CD1c-positive myeloid dendritic cell (primary cell): ENCODE results near the gene NEK9.

Source experiments
- DNase-seq: peaks from one replicate; pipeline ENCODE4 v3.0.0-alpha.2; 2016; ENCODE audit errors: extremely low spot score

Gene NEK9

DNA sequence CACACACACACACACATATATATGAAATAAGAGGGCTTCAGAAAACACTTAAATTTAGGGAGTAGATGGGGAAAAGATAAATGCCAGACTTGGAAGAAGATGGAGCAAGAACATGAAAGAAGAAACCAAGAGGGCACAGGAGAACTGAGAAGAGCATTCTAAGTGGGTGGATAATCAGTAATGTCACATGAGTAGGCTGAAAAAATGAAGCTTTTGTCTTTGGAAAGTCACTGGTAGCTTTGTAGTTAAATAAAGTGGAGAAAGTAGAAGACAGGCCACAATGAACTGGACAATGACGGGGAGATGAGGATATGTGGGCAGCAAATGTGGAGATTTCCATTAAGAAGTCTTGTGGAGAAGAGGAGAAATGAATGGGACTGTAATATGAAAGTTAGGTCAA lies 59.6 kb downstream of the NEK9 start:
- DNase-seq, result peak; percentile 47

DNA sequence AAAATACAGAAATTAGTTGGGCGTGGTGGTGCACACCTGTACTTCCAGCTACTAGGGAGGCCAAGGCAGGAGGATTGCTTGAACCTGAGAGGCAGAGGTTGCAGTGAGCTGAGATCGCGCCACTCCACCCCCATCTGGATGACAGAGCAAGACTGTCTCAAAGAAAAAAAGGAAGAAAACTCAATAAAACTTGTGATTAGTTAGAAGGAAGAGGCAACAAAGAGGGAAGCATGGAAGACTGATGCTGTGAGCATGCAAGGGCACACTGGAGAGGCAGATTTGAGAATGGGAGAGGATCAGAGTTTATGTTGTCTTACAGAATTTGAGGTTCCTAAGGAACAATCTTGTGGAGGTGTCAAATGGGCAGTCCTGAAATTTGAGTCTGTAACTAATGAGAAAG lies 60.2 kb downstream of the NEK9 start:
- DNase-seq, result peak; percentile 64

DNA sequence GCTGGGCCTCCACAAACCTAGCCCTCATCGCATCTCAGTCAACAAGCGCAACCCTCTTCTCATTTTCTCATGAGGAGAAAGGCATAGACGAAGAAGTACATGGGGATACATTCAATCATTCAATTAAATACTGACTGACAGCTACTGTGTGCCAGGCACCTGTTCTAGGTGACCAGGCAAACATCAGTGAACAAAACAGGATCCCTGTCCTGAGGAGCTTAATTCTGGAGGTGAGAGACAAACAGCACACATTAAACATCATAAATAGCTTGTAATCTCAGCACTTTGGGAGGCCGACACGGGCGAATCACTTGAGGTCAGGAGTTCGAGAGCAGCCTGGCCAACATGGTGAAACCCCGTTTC lies 62.7 kb downstream of the NEK9 start:
- no peak for DNase-seq

DNA sequence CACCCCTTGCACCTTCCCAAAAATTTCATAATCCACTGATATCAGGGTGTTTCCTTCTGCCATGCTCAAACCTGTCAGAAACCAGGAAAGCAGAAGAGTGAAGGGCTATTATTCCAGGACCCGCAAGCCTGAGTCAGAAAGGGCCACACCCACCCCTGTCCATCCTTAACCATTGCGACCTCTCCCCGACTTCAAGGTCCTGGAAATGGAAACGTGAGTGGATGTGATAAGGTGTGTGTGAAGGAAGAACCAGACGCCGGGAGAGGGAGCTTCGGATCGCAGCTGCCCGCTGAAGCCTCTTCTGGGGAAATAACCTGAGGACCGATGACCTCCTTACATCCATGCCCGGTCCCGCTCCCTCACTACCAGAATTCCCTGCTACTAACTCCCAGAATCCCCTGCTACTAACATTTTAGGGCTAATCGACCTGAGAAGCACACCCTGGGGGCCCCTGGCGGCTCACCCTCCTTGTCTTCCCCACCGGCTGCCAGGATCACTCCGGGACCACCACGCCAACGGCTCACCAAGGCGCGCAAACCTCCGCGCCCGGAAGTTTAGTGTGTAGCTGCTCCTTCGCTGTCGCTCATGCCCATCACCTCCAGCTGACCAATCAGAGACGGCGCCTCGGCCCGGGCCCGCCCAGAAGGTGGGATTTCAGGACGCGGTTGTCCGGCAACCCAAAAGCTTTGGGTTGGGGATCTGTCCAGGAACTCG lies 63.2 kb downstream of the NEK9 start, which contains the start of gene ACYP1:
TSS of gene ACYP1 (minus strand) at position 534 of the 714 bp plus-strand sequence. CDS start at position 63, 471 bp downstream.
- DNase-seq, result peak; percentile 93

DNA sequence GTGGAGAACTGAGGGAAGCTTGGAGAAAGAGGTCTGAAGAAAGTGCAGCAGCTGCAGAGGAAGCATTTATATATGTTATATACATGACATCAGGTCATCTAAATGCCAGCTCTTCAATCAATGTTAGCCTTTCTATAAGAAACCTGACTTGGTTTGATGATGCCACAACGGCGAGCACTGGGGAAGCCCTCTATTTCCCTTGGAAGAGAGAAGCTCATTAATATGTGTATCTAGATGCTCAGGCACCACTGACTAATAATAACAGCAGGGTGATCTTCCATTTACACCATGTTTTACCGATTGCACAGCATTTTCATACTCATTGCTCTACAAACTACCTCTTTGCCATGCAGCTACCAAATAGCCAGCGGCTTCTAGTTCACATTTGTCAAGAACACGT lies 63.8 kb downstream of the NEK9 start:
- DNase-seq, result no peak

DNA sequence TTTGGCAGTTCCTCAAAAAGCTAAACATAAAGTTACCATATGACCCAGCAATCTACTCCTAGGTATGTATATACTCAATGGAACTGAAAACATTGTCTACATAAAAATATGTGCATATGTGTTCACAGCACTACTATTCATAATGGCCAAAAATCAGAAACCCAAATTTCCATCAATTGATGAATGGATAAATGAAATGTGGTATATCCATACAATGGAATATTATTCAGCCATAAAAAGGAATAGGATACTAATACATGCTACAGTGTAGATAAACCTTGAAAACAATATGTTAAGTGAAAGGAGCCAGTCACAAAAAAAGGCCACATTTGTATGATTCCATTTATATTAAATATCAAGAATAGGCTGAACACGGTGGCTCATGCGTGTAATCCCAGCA lies 66.4 kb downstream of the NEK9 start:
- DNase-seq, result no peak

DNA sequence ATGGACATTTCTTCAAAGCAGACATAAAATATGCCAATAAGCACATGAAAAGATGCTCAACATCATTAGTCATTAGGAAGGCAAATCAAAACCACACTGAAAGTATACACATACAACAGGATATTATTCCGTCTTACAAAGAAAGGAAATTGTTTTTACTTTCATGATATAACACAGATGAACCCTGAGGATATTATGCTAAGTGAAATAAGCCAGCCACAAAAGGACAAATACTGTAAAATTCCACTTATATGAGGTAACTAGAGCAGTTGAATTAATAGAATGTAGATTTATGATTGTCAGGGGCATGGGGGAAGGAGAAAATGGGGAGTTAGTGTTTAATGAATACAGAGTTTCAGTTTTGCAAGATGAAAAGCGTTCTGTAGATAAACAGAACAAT lies 67.2 kb downstream of the NEK9 start:
- no peak for DNase-seq

DNA sequence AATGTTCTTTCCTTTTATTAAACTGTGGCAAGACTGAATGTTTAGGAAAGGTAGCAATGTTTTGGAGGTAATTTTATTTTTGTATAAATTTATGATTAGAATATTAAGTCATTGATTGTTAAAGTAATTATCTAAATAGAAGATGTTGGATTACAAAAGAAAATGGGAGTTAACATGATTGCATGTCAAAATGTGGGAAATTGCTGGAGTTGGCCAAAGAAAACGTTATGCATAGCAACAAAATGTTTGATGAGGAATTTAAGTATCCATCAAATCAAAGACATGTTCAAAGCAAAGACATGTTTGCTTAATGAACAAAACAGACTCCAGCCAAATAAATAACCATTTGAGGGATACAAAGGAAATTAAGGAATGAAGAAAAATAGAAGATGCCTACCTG lies 72.4 kb downstream of the NEK9 start:
- DNase-seq, result no peak

DNA sequence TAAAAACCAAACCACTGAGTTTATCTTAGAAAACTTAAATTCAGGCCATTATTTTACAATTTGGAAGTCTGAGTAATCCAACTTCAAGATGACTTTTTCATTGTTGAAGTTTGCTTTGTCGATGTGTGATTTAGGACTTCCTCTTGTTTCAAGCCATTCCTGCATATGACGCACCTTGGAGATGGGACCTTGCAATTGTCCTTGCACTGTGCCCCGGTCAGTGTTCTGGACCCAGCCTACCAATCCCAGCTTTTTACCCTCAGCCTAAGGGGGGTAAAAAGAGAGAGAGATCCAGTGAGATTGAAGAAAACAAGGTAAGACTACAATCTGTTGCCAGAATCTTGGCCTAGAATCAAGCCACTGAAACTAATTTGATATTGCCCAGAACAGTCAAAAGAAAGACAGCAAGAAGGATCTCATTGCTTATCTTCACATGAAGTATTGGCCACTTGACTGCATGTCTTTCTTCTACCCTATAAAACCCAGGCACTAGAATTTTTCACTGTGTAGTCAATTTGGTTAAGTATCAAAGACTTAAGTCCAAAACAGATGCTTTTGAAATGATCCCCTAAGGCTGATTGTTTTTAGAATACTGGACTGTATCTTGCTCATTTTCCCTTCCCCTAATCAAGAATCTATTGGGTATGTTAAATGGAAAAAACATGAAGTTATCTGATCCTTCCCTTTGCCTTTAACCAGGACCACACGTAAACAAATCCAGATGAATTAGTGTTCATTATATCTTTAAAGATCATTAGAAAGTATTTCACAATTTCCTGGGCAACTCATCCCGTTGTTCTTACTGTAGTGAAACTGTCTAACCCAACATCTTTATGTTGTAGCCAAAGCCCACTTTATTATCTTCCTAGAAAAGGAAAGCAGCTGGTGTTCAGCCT lies 73.2 kb downstream of the NEK9 start:
- no peak for DNase-seq

DNA sequence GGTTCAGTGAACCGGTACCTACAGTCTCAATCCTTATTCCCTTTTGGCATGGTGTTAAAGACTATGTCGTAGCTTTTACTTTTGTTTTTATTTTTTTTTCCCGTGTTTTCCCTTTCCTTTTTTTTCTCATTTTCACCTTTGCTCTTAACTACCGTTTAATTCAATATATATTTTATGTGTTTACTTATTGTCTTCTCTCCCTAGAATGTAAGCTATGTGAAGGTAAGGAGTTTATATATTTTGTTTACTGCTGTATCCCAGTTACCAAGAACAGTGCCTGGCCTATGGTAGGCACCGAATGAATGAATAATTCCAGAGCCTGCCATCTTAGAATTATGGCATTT lies 75.3 kb downstream of the NEK9 start:
- no peak for DNase-seq

DNA sequence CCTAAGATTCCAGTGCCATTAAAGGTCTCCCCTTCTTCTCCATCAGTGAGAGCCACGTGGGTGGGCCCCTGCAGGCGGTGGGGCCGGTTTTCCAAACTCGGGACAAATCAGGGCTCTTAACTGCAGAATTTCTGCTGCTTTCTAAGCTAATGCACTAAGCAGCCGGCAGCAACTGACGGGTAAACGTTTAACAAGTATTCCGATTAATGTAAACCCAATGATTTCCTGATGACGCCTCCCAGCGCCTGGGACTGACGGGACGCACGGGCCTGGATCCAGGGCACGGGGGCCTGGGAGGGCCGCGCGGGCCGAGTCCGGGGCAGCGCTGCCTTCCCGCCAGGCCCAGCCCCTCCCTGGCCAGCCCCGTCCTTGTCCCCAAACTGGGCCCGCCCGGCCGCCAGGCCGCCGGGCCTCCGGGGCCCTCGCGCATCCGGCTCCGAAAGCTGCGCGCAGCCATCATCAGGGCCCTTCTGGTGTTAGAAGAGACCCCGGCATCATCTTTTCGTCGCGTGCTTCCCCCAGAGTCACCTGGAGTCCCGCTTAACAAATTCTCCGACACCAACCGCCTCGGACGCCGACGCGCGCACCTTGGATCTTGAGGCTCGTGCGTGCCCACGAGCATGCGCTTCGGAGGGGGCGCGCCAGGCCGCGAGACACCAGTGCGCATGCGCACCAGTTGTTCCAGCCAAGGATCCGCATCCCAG lies 75.8 kb downstream of the NEK9 start, which contains the start of gene MLH3:
TSS of gene MLH3 (minus strand) at position 616 of the 704 bp plus-strand sequence. CDS start 1,812 bp downstream, outside the sequence.
- peak; percentile 90 for DNase-seq

DNA sequence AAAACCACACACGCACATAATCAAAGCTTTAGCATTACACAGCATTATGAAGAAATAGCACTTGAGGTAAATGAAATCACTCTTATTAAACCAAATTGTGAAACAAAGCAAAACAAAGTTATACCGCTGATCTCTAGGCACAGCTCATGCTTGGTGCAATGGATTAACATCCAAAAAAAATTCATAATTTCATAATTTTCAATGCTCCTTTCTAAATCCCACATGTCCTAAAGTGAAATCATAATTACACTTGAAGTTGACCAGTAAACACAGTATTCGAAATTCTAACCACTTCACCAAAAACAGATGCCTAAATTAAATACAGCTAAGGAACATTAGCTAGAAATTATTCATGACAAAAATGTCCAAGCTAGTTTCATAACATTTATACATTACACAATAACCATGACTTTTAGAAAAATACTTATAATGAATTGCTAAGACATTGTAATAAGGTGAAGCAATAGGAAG lies 77.1 kb downstream of the NEK9 start:
- peak; percentile 23 for DNase-seq

DNA sequence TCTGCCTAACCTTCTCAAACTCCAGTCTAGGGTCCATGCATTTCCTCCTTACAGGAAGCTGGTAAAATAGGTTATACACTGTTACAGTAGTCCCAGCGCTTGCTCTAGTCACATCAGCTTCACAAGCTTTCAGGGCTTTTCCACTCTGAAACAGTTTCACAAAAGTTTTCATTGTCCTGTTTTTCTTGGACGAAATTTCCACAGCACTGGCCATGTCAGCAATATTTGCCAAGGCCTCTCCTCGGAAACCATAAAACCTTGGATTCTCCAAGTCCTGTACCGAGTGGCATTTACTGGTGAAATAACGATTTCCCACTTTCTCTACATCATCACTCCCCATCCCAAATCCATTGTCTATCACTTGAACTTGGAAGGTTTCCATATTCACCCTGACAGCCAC lies 77.7 kb downstream of the NEK9 start:
- no peak for DNase-seq

DNA sequence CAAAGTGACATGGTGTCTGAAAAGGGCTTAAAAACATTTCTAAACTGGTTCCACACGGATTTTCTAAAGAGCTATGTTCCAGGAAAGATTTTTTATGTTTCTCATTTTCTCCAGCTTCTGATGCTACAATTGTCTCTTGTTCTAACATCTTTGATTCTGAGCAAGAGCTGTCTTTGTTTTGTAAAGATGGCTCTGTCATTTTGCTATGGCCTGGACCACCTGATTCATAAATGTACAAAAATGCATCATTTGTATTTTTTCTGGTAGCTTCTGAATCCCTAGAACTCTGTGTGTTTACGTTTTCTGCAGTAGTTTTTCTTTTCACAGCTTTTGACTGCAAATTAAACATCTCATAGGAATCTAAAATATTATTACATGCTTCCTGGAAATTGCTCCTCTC lies 78.7 kb downstream of the NEK9 start:
- no peak for DNase-seq

DNA sequence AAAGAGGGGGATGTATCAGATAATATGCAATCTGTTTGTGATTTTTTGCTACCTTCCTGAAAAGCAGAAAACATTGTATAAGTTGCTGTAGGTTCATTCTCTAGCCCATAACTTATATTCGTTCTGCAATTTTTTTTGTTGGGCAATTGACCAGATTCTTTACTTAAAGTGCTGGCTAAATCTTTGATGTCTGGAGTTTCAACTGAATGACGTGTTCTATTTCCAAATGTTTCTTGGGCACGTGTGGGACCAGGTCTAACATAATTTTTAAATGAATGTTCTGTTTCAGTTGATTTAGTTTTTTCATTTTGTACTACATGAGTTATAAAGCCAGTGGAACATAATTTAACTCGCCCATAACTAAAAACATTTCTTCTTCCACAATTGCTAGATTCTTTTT lies 79.3 kb downstream of the NEK9 start:
- no peak for DNase-seq

DNA sequence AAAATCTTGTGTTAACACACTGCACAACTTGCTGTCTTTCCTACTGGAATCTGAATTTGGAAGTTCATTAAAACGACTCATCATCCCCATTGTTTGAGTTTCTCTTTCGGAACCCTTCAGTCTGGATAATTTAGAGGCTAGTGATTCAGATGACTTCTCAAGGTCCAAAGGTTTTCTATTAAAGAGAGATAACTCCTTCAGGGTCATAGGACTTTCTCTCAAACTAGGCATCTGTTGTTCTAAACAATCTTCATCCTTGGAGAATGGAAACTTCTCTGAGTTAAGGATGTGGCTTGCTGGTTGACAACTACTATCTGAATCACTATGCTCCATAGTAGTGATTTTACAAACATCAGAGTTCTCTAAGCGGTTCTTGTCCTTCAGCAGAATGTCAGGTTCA lies 79.9 kb downstream of the NEK9 start:
- DNase-seq, result no peak

DNA sequence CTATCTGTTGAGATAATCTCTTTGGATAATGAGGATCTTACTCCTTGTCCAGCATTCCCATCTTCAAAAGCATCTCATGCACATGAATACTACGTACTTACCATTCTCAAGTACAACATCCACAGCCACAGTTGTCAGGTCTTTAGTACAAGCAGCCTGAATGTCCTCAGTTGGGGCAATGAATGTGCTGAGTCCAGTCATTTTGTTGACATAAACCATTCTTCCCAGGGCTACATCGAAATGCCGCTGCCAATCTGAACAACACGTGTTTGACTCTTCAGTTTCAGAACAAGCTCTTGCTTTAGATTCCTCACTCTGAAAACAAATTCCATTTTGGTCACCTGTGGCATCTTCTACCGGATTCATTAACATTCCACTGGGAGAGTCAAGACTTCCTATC lies 80.6 kb downstream of the NEK9 start:
- no peak for DNase-seq

DNA sequence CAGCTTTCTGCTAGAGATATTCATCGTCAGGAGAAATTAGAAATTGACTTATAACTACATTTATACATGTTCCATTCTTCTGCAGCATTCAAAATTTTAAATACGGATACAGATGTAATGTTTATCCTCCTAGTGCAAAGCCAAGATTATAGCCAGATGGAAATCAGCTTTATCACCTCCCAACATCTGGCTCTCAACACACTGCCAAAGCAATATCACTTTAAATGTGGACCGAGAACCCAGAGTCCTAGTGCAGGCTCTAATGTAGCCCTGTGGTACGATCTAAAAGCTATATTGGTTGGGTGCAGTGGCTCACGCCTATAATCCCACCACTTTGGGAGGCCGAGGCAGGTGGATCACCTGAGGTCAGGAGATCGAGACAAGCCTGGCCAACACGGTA lies 82.1 kb downstream of the NEK9 start:
- DNase-seq, result no peak

DNA sequence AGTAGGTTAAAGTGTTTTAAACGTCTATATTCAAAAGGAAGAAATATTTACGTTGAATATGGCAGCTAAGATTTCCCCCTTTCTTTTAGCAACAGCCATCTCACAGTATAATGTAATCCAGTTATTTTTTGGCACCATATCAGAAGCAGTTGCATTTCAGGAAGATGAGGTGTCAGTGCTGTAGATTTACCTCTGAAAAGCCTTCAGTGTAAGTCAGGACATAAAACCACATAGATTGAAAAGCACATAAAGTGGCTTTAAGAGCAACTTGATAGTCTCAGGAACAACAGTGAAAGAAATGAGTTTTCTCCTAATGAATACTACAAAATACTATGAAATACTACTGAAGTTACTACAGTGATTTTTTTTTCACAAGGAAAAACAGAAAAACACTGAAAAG lies 82.5 kb downstream of the NEK9 start:
- no peak for DNase-seq

DNA sequence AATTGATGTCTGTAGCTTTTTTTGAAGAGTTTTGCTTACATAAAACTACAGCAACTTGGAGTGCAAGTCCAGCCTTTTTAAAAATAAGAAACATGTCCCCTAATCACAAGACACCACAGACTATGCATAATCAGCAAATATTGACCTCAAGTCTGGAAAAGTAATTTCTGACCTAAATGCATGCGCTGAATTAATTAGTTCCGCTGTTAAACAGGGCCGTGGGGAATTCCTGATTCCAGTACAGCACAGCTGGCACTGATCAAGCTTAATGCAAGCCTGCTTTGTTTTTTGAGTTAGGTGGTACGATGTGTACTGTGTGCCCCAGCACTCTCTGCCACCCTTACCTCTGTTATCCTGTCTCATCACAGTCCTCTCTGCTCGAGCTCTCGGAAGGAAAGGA lies 84.8 kb downstream of the NEK9 start:
- DNase-seq, result no peak

DNA sequence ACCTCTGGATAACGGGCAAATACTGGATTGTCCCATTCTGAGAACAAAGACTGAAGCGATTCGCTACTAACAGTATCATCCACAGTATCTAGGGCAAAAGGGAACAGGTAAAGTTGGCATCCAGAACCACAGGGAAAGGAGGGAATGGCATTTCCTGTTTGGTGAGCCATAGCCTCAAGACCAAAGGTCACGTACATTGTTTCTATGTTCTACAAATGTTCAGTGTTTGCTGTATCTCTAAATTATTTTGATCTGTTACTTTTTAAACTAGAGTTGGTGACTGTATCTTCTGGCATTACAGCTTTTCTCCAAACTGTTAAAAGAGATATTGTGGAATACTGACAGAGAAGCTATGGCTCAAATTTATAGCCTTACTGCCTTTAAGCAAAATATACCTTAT lies 85.2 kb downstream of the NEK9 start:
- DNase-seq, result no peak

DNA sequence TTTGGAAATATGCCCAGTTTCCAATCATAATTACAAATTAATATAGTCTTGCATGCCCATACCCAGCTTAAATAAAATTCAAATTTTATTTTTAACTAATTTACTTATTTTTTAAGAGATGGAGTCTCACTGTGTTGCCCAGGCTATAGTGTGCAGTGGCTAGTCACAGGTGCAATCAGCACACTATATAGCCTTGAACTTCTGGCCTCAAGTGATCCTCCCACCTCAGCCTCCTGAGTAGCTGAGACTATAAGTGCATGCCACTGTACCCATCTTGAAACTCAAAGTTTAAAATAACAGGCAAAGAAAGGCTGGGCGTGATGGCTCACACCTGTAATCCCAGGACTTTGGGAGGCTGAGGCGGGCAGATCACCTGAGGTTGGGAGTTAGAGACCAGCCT lies 85.9 kb downstream of the NEK9 start:
- DNase-seq, result no peak

DNA sequence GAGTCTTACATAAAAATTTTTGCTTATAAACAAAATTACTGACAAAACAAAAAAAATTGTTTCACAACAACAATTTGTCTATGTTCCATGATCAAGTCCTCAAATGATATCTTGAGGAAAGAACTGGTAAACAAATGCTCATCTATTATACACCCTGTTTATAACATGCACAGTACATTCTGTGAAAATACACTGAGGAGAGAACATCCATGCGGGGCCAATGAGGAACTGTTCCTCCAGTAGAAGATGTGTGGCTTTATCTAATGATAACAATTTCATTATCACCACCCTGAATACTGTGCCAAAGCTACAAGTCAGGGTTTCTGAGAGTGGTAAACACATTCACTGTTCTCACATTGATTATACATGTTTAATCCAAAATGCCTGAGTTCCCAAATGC lies 86.3 kb downstream of the NEK9 start:
- DNase-seq, result no peak
